Endothelial cell of umbilical vein (primary cell): ENCODE measurements around the gene KCTD14. TPM values are rescaled to one million over a fixed set of nuclear protein-coding genes. Genes with fewer than 3 reads are reported as not detected.

Source experiments
- BruUV-seq: library from RNA; stranded (reverse); fragments of 400-500 nt; replicated peaks from 2 replicates; lab custom pipeline; 2021; lab: Mats Ljungman, UMichigan
- CTCF ChIA-PET: fragments of 300-600, 350-600 bp; sonication (Branson Sonifier 250); formaldehyde crosslinking; loops from one replicate; lab custom pipeline; 2021; ENCODE audit warnings: antibody characterized with exemption, inconsistent platforms; lab: Charles Lee
- POLR2A ChIA-PET: fragments of 300-600, 350-600 bp; sonication (Branson Sonifier 250); formaldehyde crosslinking; loops from one replicate; lab custom pipeline; 2021; ENCODE audit warnings: antibody characterized with exemption, inconsistent platforms; lab: Charles Lee
- DNase-seq: peaks from one replicate; pipeline ENCODE4 v3.0.0-alpha.2; 2011; ENCODE audit warnings: low read depth, low spot score
- FAIRE-seq: peaks from 2 replicates; lab custom pipeline; 2011; peaks lifted over from hg19 to GRCh38; lab: Jason Lieb, UNC
- H2AFZ ChIP-seq: 2 replicates; pipeline ENCODE4 v1.6.0; 2012; ENCODE audit warnings: low read depth, low read length, control low read depth, inconsistent platforms
- H3K27ac ChIP-seq: 2 replicates; pipeline ENCODE4 v1.5.1; 2011; ENCODE audit warnings: low read depth, mild to moderate bottlenecking, control low read depth, low read length, moderate library complexity; ENCODE audit not compliant: insufficient read depth
- H3K27me3 ChIP-seq, 2 experiments: 2 replicates each; pipeline versions ENCODE4 v1.6.0 to v1.6.1; 2011; ENCODE audit warnings: low read length in 2 of 2, mixed read lengths in 1 of 2; ENCODE audit not compliant: control insufficient read depth in 2 of 2, insufficient read depth in 2 of 2
- H3K36me3 ChIP-seq, 2 experiments: 2 replicates in 1 of 2; 3 replicates in 1 of 2; pipeline ENCODE4 v1.5.1; 2011; ENCODE audit warnings: low read length in 2 of 2, mild to moderate bottlenecking in 1 of 2, moderate library complexity in 1 of 2; ENCODE audit not compliant: control insufficient read depth in 2 of 2, insufficient read depth in 2 of 2; ENCODE audit errors: extremely low read depth in 1 of 2
- H3K4me1 ChIP-seq: 3 replicates; pipeline ENCODE4 v1.5.1; 2011; ENCODE audit warnings: mild to moderate bottlenecking, low read length; ENCODE audit not compliant: control insufficient read depth, insufficient read depth; ENCODE audit errors: extremely low read depth
- H3K4me2 ChIP-seq: 2 replicates; pipeline ENCODE4 v1.6.1; 2011; ENCODE audit warnings: low read length, control low read depth, mixed read lengths; ENCODE audit not compliant: insufficient read depth
- H3K4me3 ChIP-seq, 3 experiments: fragments of 200-600 bp in 1 of 3; sonication (generic), shearing (Covaris generic) in 1 of 3; replicated peaks in 1 of 3; 2 replicates each; pipeline ENCODE4 v1.5.1; 2011 to 2016; ENCODE audit warnings: control low read depth in 3 of 3, low read length in 3 of 3, mild to moderate bottlenecking in 2 of 3, inconsistent platforms in 1 of 3, low read depth in 1 of 3, moderate library complexity in 1 of 3; ENCODE audit not compliant: insufficient read depth in 1 of 3
- H3K79me2 ChIP-seq: 2 replicates; pipeline ENCODE4 v1.6.0; 2012; ENCODE audit warnings: low read length, inconsistent platforms; ENCODE audit not compliant: control insufficient read depth, insufficient read depth
- H3K9ac ChIP-seq: replicated peaks from 2 replicates; pipeline ENCODE3; 2011; ENCODE audit warnings: low read length, control low read depth; ENCODE audit not compliant: insufficient read depth; ENCODE audit errors: extremely low read depth
- H3K9me1 ChIP-seq: replicated peaks from 3 replicates; pipeline ENCODE4 v1.6.0; 2011; ENCODE audit warnings: mild to moderate bottlenecking, low read length; ENCODE audit not compliant: control insufficient read depth, insufficient read depth; ENCODE audit errors: extremely low read depth
- H3K9me3 ChIP-seq: replicated peaks from 2 replicates; pipeline ENCODE4 v1.5.1; 2012; ENCODE audit warnings: low read length, inconsistent platforms; ENCODE audit not compliant: control insufficient read depth, insufficient read depth
- H4K20me1 ChIP-seq: replicated peaks from 2 replicates; pipeline ENCODE3; 2011; ENCODE audit warnings: mild to moderate bottlenecking, low read length; ENCODE audit not compliant: control insufficient read depth, insufficient read depth; ENCODE audit errors: extremely low read depth
- CTCF ChIP-seq, 2 donors: IDR thresholded peaks; 1 replicate in 1 of 2; 2 replicates in 1 of 2; pipeline ENCODE4 v1.5.1; 2011; ENCODE audit warnings: low read length in 2 of 2, mild to moderate bottlenecking in 2 of 2, moderate library complexity in 2 of 2, control low read depth in 1 of 2, inconsistent platforms in 1 of 2, low read depth in 1 of 2; ENCODE audit not compliant: insufficient read depth in 1 of 2; ENCODE audit errors: extremely low read depth in 1 of 2
- EZH2 ChIP-seq: IDR thresholded peaks from 2 replicates; pipeline ENCODE4 v1.6.1; 2012; ENCODE audit warnings: borderline replicate concordance, low read depth, mild to moderate bottlenecking, moderate library complexity, low read length, inconsistent platforms; ENCODE audit not compliant: severe bottlenecking
- FOS ChIP-seq: IDR thresholded peaks from 2 replicates; pipeline ENCODE4 v1.6.1; 2011; ENCODE audit warnings: mild to moderate bottlenecking, low read length, moderate library complexity, borderline replicate concordance; ENCODE audit not compliant: insufficient read depth
- GATA2 ChIP-seq: IDR thresholded peaks from 2 replicates; pipeline ENCODE4 v1.7.0; 2011; ENCODE audit warnings: low read depth, mild to moderate bottlenecking, moderate library complexity, mixed read lengths, low read length; ENCODE audit not compliant: insufficient read length, insufficient read depth
- JUN ChIP-seq: IDR thresholded peaks from 2 replicates; pipeline ENCODE4 v1.6.1; 2011; ENCODE audit warnings: borderline replicate concordance, low read depth; ENCODE audit not compliant: insufficient read length, insufficient read depth
- MAX ChIP-seq: IDR thresholded peaks from 2 replicates; pipeline ENCODE4 v1.6.1; 2011; ENCODE audit not compliant: insufficient read depth, insufficient read length
- MYC ChIP-seq: IDR thresholded peaks from one replicate; pipeline ENCODE4 v1.6.1; 2011; ENCODE audit warnings: mild to moderate bottlenecking, low read depth, low read length
- POLR2A ChIP-seq: IDR thresholded peaks from 2 replicates; pipeline ENCODE4 v1.6.1; 2012; ENCODE audit warnings: low read depth, mild to moderate bottlenecking, control low read depth, low read length
- POLR2AphosphoS5 ChIP-seq: IDR thresholded peaks from 2 replicates; pipeline ENCODE4 v1.6.1; 2012; ENCODE audit warnings: low read depth, mild to moderate bottlenecking, control low read depth, low read length, moderate library complexity; ENCODE audit not compliant: insufficient read depth
- dilution Hi-C: fragments of 300-500 bp; cut with MboI; formaldehyde crosslinking; loops from one replicate; pipeline ENCODE4 v1.15.0; 2019; ENCODE audit warnings: low sequenced_read_pairs; ENCODE audit not compliant: extremely low pct_ligation_motif_present
- intact Hi-C: fragments of 100-400 bp; cut with micrococcal nuclease; formaldehyde crosslinking; loops from one replicate; pipeline ENCODE4 v1.10.0; 2022
- polyA plus RNA-seq, 4 experiments: library from polyadenylated mRNA; depleted of rRNA in 3 of 4; stranded (reverse) in 3 of 4; unstranded in 1 of 4; fragments of >200 nt; gene quantifications; 2 replicates each; pipeline versions ENCODE4 v1.2.1 to v1.2.3, GENCODE V29; 2011 to 2012; ENCODE audit warnings: missing spikeins in 1 of 4
- total RNA-seq: library from RNA; stranded (reverse); gene quantifications from 2 replicates; pipeline ENCODE4 v1.2.3, GENCODE V29; 2021

The KCTD14 gene
- total and polyA plus RNA-seq, 2 donors (not counting 3 experiments of a cell fraction or from before 2014, with no cell fraction given) = 0.57 to 1.8 TPM

- no TSS peak for BruUV-seq
- no peaks in the 10 kb centered on the region for H3K36me3 ChIP-seq
- no peak for TF ChIP-seq FOS
- no peak for TF ChIP-seq GATA2
- no peak for TF ChIP-seq JUN
- no peak for TF ChIP-seq POLR2A
- no peak for TF ChIP-seq MAX
- TF ChIP-seq CTCF (IDR thresholded peaks at IDR 0.05; ENCODE audit: extremely low read depth in 1 of 2, insufficient read depth in 1 of 2, low read depth in 1 of 2, low read length in 2 of 2) = no peak
- TF ChIP-seq EZH2 = no peak
- no peak for TF ChIP-seq MYC
- no peak for TF ChIP-seq POLR2AphosphoS5
- H3K9me3 ChIP-seq = no peaks in the 10 kb centered on the region
- dilution Hi-C loops = no loop called here
- DNase-seq (no peak), FAIRE-seq (no peak)
- ChIA-PET CTCF (interaction anchor here (1.1 to 1.8 kb wide), 2 partner anchors 40 to 45 kb away, joined by 3 to 5 read pairs; partner anchors contain the start of gene INTS4), POLR2A (interaction anchor here (1.1 kb wide), 1 partner anchor 45 kb away, joined by 8 read pairs; the partner anchor contains the start of gene INTS4)
- no peak overlapping the region for H3K4me3 ChIP-seq
- peak overlapping the region; percentile 83 for H2AFZ ChIP-seq
- H3K9ac ChIP-seq = peak overlapping the region; percentile 75
- H4K20me1 ChIP-seq = no peaks in the 10 kb centered on the region
- H3K4me1 ChIP-seq = peaks cover 21% of the 10 kb centered on the region
- intact Hi-C loops = no loop called here
- peak overlapping the region; percentile 92 for H3K27ac ChIP-seq
- H3K4me2 ChIP-seq = peak overlapping the region; percentile 89
- no peaks in the 10 kb centered on the region for H3K27me3 ChIP-seq
- no peaks in the 10 kb centered on the region for H3K9me1 ChIP-seq
- H3K79me2 ChIP-seq = no peaks in the 10 kb centered on the region
These were observed 16.4 kb upstream of the KCTD14 start for GRCh38 chr11:78039391-78039918.
